ENCODE measurements around the gene SERF1A.
"Not testable (repeated sequence)": the region's sequence is repeated elsewhere in the genome, so short reads cannot be mapped to it uniquely, and the experiment has no call there.

SERF1A gene

DNA sequence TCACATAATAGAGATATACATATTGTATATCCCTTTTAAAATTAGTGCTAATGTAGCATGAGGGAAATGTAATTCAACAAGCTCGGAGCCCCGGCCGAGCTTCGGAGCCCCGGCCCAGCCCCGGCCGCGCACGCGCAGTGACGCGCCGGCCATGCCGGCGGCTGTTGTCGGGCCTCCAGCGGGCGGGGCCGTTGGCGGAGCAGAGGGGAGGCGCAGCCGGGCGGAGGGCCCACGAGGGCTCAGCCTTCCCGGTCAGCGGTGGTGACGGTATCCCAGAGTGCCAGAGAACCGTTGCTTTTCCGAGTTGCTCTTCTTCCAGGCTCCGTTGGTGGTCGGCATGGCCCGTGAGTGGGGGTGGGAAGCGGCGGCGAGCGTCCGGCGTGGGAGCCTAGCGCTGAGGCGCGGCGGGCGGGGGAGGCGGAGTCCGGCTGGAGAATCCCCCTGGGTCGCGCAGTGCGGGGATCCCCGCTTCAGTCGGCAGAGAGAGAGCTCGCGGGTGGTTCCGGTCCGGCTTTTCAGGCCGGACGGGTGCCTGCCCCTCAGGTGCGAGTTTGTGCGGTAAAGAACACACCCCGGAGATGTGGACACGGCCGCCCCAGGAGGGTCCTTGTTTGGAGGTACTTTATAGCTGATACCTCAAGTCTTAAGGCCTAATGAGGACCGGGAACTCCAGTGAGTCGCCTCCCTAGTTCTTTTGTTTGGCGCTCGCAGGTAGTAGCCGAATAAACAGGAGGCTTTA, at the start of gene SERF1A:
SERF1A (plus strand) TSS at position 137 of the 739 bp plus-strand sequence; CDS start at position 338, 201 bp downstream.
- not testable (repeated sequence) for DNase-seq

DNA sequence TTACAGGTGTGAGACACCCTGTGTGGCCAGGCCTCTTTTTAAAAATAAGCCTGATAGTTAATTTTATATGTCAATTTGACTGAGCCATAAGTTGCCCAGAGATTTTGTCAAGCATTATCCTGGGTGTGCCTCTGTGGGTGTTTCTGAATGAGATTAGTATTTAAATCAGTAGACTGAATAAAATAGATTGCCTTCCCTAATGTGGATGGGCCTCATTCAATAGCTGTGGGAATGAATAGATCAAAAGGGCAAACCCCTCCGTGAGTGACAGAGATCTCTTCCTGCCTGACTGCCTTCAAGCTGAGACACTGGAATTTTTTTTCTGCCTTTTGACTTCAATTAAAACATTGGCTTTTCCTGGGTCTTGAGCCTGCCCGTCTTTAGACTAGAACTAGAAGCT, 33.7 kb upstream of the SERF1A start:
- DNase-seq, result not testable (repeated sequence)

DNA sequence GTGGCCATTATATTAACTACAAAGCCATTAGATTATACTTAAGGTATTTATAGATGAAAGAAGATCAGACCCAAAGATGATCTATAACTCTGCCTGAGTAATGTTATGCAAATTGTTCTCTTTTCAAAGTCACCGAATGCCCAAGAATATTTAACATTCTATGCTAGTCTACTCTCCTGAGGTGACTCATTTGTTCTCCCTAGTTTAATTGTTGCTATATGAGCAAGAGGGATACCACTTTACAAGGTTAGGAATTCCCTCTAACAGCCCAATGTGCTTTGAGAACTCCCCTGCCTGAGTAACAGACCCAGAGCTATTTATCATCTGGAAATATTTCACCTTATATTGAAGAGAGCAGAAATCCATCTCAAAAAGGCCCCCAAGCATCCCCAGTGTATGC, 29.8 kb upstream of the SERF1A start:
- DNase-seq, result not testable (repeated sequence)

DNA sequence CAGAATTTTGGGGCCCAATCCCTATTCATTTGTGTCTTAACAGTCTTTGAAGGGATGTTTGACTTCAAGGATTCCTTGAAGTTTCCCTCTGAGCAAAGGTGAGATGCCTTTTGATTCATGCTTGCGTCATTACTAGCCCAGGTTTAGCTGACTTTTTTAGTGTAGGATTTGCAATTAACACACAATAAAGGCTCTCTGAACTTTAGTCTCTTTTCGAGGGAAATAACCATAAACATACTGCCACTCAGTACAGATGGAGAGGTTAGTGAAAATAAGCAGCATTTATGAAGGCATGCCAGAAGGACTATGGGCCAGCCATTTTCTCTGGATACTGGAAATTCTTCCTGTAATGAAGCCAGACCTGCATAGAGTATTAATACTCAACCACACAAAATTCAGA, 4.4 kb upstream of the SERF1A start:
- not testable (repeated sequence) for DNase-seq

DNA sequence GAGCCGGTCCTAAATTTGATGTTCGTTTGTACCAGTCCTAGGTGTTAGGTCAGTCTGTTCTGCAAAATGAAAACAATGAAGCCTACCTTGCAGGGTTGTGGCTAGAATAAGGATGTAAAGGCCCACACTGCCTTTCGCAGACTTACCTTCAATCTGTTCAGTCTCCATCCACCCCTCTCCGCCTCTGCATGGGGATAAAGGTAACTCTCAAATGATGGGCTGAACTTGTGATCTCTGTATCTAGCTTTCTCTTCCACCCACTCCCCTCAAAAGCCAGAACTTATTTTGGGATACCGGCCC, 753 bp downstream of the SERF1A start:
- not testable (repeated sequence) for DNase-seq

DNA sequence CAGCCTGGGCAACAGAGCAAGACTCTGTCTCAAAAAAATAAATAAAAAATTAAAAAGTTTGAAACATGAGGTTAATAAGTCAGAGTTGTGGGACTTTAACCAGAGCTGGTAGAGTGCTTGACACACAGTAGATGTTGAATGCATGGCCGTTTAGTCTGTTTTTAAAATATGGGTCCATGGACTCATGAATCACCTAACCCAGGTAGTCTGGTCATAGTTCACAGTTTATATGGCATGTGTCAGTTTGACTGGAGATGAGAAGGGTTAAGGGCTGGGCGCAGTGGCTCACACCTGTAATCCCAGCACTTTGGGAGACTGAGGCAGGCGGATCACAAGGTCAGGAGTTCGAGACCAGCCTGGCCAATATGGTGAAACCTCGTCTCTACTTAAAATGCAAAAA, 6.2 kb downstream of the SERF1A start:
- DNase-seq, result not testable (repeated sequence)

DNA sequence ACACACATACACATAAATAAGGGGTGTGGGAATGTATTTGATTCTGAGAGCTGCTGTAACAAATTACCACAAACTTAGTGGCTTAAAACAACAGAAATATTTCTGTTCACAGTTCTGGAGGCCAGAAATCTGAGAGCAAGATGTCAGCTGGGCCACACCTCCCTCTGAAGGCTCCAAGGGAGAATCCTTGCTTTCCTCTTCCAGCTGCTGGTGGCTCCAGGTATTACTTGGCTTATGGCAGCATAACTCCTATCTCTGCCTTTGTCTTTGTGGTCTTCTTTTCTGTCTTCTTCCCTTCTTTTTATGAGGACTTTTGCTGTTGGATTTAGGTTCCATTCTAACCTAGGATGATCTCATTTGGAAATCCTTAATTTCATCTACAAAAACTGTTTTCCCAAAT, 16.4 kb downstream of the SERF1A start:
- DNase-seq, result not testable (repeated sequence)

DNA sequence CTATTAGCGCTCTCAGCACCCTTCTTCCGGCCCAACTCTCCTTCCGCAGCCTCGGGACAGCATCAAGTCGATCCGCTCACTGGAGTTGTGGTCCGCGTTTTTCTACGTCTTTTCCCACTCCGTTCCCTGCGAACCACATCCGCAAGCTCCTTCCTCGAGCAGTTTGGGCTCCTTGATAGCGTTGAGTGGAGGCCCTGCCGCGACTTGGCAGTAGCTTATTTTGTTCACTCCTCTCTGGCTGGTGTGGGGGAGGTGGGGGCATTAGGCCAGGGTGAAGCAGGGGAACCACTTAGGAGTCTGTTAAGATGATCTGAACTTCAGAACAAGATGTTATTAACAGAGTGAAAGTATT, 24.7 kb downstream of the SERF1A start:
- DNase-seq, result not testable (repeated sequence)

DNA sequence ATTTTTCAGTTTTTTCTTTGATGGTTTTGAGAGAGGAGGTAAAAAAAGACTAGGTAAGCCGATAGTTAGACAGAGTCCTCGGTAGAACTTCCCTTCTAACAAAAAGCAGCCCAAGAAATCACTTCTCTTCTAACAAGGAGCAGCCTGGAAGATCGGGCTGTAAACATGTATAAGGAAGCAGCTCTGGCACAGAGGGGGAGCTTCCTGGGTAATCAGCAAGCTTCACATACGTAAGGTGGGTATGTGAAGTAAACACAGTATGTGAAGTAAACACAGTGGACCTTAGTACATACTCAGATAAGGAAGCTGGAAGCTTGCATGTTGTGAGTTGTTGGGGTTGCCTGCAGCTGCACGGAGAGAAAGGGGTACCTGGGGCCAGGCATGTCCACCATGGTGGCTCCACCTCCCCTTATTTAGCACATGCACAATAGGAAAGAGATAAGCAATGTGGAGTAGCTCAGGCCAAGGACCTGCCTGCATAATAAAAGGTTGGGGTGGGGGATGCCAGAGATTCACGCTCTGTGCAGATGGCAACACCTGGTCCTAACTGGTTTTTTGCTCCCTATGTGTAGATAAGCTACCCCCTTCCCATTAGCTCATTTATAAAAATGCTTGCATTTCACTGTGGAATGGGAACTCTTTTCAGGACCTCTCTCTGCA, 31.4 kb downstream of the SERF1A start:
- DNase-seq, result not testable (repeated sequence)

DNA sequence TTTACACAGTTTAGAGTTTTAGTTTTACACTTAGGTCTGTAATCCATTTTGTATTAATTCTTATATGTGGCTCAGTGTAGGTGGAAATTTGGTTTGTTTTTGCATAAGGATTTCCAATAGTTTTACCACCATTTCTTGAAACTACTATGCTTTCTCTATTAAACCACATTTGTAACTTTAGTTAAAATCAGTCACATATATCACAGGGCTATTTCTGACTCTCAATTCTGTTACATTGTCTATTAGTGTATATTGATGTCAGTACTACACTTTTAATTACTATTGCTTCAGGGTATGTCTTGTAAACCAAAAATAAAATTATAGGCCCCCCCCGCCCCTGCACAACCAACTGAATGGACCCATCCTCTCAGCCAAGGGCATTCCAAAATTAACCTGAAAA, 32.1 kb downstream of the SERF1A start:
- not testable (repeated sequence) for DNase-seq

DNA sequence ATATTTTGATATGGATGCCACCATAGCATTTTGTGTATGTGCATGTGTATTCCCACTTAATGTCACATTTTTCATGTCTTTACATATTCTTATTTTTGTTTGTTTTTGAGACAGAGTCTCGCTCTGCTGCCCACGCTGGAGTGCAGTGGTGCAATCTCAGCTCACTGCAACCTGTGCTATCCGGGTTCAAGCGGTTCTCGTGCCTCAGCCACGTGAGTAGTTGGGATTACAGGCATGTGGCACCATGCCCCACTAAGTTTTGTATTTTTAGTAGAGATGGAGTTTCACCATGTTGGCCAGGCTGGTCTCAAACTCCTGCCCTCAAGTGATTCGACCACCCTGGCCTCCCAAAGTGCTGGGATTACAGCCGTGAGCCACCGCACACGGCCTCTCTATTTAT, 52.6 kb downstream of the SERF1A start:
- DNase-seq, result not testable (repeated sequence)

Measured in activated CD4-positive, alpha-beta T cell treated with anti-CD3 and anti-CD28 coated beads, Interleukin-2, amount 50 U/mL, for 4 hours (primary cell).